Breast epithelium (tissue), 4 donors: ENCODE data around the gene ZSWIM6. TPM values are rescaled to one million over a fixed set of nuclear protein-coding genes. Genes with fewer than 3 reads are reported as not detected.

Source experiments
- DNase-seq, 2 donors: peaks; one replicate each; pipeline ENCODE4 v3.0.0-alpha.2; 2019; ENCODE audit warnings: low spot score in 2 of 2
- H3K27ac ChIP-seq, 2 donors: fragments of 200-600 bp; sonication (generic) in 1 of 2; one replicate each; pipeline ENCODE4 v1.5.1; 2016 to 2019; ENCODE audit warnings: mild to moderate bottlenecking in 1 of 2
- H3K27me3 ChIP-seq, 2 donors: fragments of 200-600 bp; sonication (generic) in 1 of 2; one replicate each; pipeline versions ENCODE4 v1.5.1 to v1.6.0; 2017 to 2019; ENCODE audit warnings: control low read depth in 1 of 2, mild to moderate bottlenecking in 1 of 2
- H3K36me3 ChIP-seq: fragments of 200-600 bp; one replicate; pipeline ENCODE4 v1.5.1; 2019
- H3K4me1 ChIP-seq, 2 donors: fragments of 200-600 bp; sonication (generic); one replicate each; pipeline ENCODE4 v1.5.1; 2016 to 2019; ENCODE audit warnings: control low read depth in 1 of 2
- H3K4me3 ChIP-seq, 3 donors: fragments of 200-600 bp; sonication (generic); 1 replicate in 2 of 3; 2 replicates in 1 of 3; pipeline ENCODE4 v1.5.1; 2016 to 2019; ENCODE audit warnings: mild to moderate bottlenecking in 3 of 3, moderate library complexity in 2 of 3
- H3K9me3 ChIP-seq, 2 donors: fragments of 200-600 bp; sonication (generic) in 1 of 2; one replicate each; pipeline ENCODE4 v1.5.1; 2016 to 2019; ENCODE audit warnings: control low read depth in 1 of 2
- CTCF ChIP-seq, 3 donors: fragments of 450-650 bp; IDR thresholded peaks; one replicate each; pipeline ENCODE4 v1.5.1; 2016 to 2017; ENCODE audit warnings: antibody characterized with exemption in 3 of 3, mild to moderate bottlenecking in 3 of 3, moderate library complexity in 3 of 3
- POLR2A ChIP-seq: fragments of 450-650 bp; IDR thresholded peaks from one replicate; pipeline ENCODE4 v1.6.1; 2016; ENCODE audit warnings: antibody characterized with exemption, mild to moderate bottlenecking, moderate library complexity
- POLR2AphosphoS5 ChIP-seq, 3 donors: sonication (generic); formaldehyde crosslinking; IDR thresholded peaks; one replicate each; pipeline ENCODE4 v1.6.1; 2017; ENCODE audit warnings: antibody characterized with exemption in 3 of 3
- intact Hi-C: fragments of 100-400 bp; cut with DNase I; formaldehyde crosslinking; loops from one replicate; pipeline ENCODE4 v1.15.1; 2023; ENCODE audit warnings: low total_unique reads
- total RNA-seq, 3 donors: library from RNA; depleted of rRNA; stranded (reverse); fragments of >200 nt; gene quantifications; one replicate each; pipeline ENCODE4 v1.1.0, GENCODE V29; 2016

The ZSWIM6 gene
- total RNA-seq: 10 to 100 TPM; 10.2 to 16.8 (median 11.2) TPM

- peak within 1 kb of the TSS; percentile 95 to 96 for H3K27ac ChIP-seq
- peak within 1 kb of the TSS; percentile 90 to 100 (median 95) for H3K4me3 ChIP-seq
- intact Hi-C loops: no loop called here
- no peaks in the 10 kb centered on the region for H3K36me3 ChIP-seq
- no peaks in the 10 kb centered on the region for H3K27me3 ChIP-seq
- TF ChIP-seq CTCF (IDR thresholded peaks at IDR 0.05) (no peak), POLR2AphosphoS5 (IDR thresholded peaks at IDR 0.05) (peak; percentile 97 to 99 (median 97))
- peaks cover 0 to 8% of the 10 kb centered on the region in 2 donors for H3K4me1 ChIP-seq
- H3K9me3 ChIP-seq: no peaks in the 10 kb centered on the region
- DNase-seq: peak; percentile 99
Observed at GRCh38 chr5:61331407-61332357, at the start of gene ZSWIM6. Gene ZSWIM6, plus strand, starts transcription at chr5:61332258. Its CDS starts 15 bp downstream, at chr5:61332273.

DNA sequence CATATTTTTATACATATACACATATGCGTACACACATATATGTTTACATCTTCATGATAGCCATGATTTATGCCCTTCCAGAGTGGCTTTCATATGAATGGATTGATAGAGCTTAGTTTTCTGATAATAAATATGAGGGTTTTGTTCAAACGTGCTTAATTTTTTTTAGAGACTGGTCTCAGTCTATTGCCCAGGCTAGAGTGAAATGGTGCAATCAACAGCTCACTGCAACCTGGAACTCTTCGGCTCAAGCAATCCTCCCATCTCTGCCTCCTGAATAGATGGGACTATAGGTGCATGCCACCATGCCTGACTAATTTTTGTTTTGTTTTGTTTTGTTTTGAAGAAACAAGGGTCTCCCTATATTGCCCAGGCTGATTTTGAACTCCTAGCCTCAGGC, 48.6 kb upstream of the ZSWIM6 start:
- TF ChIP-seq POLR2A (no peak), CTCF (IDR thresholded peaks at IDR 0.05) (no peak), POLR2AphosphoS5 (IDR thresholded peaks at IDR 0.05) (no peak)
- Histone ChIP-seq H3K4me3 (no peak overlapping the region), H3K27me3 (no peaks in the 10 kb centered on the region), H3K4me1 (no peaks in the 10 kb centered on the region), H3K27ac (no peak overlapping the region), H3K9me3 (no peaks in the 10 kb centered on the region), H3K36me3 (no peaks in the 10 kb centered on the region)
- intact Hi-C loops: no loop called here
- DNase-seq: no peak

GRCh38 chr5:61285531-61285930, 46.5 kb upstream of the ZSWIM6 start:
- no peak overlapping the region for H3K27ac ChIP-seq
- no peak for TF ChIP-seq POLR2A
- no peak for TF ChIP-seq POLR2AphosphoS5 (IDR thresholded peaks at IDR 0.05)
- TF ChIP-seq CTCF (IDR thresholded peaks at IDR 0.05): no peak
- intact Hi-C loops: no loop called here
- no peaks in the 10 kb centered on the region for H3K27me3 ChIP-seq
- no peaks in the 10 kb centered on the region for H3K36me3 ChIP-seq
- DNase-seq: no peak
- no peaks in the 10 kb centered on the region for H3K4me1 ChIP-seq
- H3K9me3 ChIP-seq: no peaks in the 10 kb centered on the region
- H3K4me3 ChIP-seq: no peak overlapping the region

GRCh38 chr5:61286446-61287132, 45.5 kb upstream of the ZSWIM6 start:
- intact Hi-C loops: no loop called here
- DNase-seq: no peak

More at GRCh38 chr5:61286446-61287132, 45.5 kb upstream of the ZSWIM6 start:
- Histone ChIP-seq H3K9me3 (no peaks in the 10 kb centered on the region), H3K27ac (no peak overlapping the region), H3K27me3 (no peaks in the 10 kb centered on the region), H3K4me3 (no peak overlapping the region), H3K36me3 (no peaks in the 10 kb centered on the region), H3K4me1 (no peaks in the 10 kb centered on the region)
- TF ChIP-seq POLR2AphosphoS5 (IDR thresholded peaks at IDR 0.05) (no peak), POLR2A (no peak), CTCF (IDR thresholded peaks at IDR 0.05) (no peak)
